ENCODE measurements around the gene LTO1.

LTO1 gene

DNA sequence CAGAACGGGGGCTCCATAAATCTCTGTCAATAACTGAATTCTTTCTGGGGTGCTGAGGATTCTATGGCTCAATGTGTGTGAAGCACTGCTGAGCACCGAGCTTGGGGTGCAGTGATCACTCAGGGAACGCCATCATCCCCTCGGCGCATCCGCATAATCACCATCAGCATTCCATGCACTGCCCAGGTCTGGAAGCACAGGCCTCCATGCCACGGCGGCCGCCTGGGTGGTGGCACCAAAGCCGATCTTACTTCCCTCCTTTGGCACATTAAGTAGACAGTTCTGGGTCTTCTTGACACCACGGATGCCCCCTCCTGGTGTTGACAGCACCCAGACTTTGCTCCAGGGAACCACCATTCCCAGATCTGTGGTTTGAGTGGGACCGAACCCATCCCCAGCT lies 15.6 kb downstream of the LTO1 start:
- Histone ChIP-seq H3K36me3 (ENCODE audit: control insufficient read depth in 4 of 4, insufficient read depth in 4 of 4, low read length in 3 of 4) (peaks cover 0 to 7% (median 5%) of the 10 kb centered on the region in 4 experiments), H3K27ac (ENCODE audit: insufficient read depth in 1 of 2, low read depth in 1 of 2, low read length in 2 of 2, poor library complexity in 1 of 2, severe bottlenecking in 2 of 2) (no peak overlapping the region), H3K9me3 (ENCODE audit: control extremely low read depth in 1 of 5, control insufficient read depth in 4 of 5, insufficient read depth in 2 of 5, low read depth in 1 of 5, low read length in 4 of 5) (no peaks in the 10 kb centered on the region), H3K4me3 (ENCODE audit: control insufficient read depth in 1 of 7, extremely low read depth in 1 of 7, insufficient read depth in 4 of 7, low read depth in 2 of 7, low read length in 6 of 7) (no peak overlapping the region), H3K27me3 (replicated peaks in 2 of 5; ENCODE audit: control insufficient read depth in 4 of 5, insufficient read depth in 5 of 5, low read length in 4 of 5) (no peaks in the 10 kb centered on the region), H3K4me1 (ENCODE audit: control extremely low read depth in 1 of 4, control insufficient read depth in 4 of 4, insufficient read depth in 4 of 4, low read length in 3 of 4) (peaks cover 0 to 14% (median 3%) of the 10 kb centered on the region in 4 experiments)
- DNase-seq, result no peak
- ChIA-PET CTCF (interaction anchor here (1.3 to 5.2 kb wide), 3 partner anchors 11 to 558 kb away, joined by 3 to 38 read pairs (median 5); no protein-coding TSS in a partner anchor), POLR2A (no interaction called here)
- 97% methylated on average over 10 of the region's 12 CpGs for WGBS (ENCODE audit: insufficient coverage)

GRCh38 chr11:69658626-69659450 lies 16.3 kb downstream of the LTO1 start:
- 97% methylated on average over 17 of the region's 18 CpGs for WGBS (ENCODE audit: insufficient coverage)
- Histone ChIP-seq H3K36me3 (ENCODE audit: control insufficient read depth in 4 of 4, insufficient read depth in 4 of 4, low read length in 3 of 4) (peaks cover 0 to 3% (median 0%) of the 10 kb centered on the region in 4 experiments), H3K27ac (ENCODE audit: insufficient read depth in 1 of 2, low read depth in 1 of 2, low read length in 2 of 2, poor library complexity in 1 of 2, severe bottlenecking in 2 of 2) (no peak overlapping the region), H3K9me3 (ENCODE audit: control extremely low read depth in 1 of 5, control insufficient read depth in 4 of 5, insufficient read depth in 2 of 5, low read depth in 1 of 5, low read length in 4 of 5) (no peaks in the 10 kb centered on the region), H3K27me3 (replicated peaks in 2 of 5; ENCODE audit: control insufficient read depth in 4 of 5, insufficient read depth in 5 of 5, low read length in 4 of 5) (no peaks in the 10 kb centered on the region), H3K4me1 (ENCODE audit: control extremely low read depth in 1 of 4, control insufficient read depth in 4 of 4, insufficient read depth in 4 of 4, low read length in 3 of 4) (peaks cover 0 to 14% (median 3%) of the 10 kb centered on the region in 4 experiments), H3K4me3 (ENCODE audit: control insufficient read depth in 1 of 7, extremely low read depth in 1 of 7, insufficient read depth in 4 of 7, low read depth in 2 of 7, low read length in 6 of 7) (no peak overlapping the region)
- POLR2A ChIA-PET, result no interaction called here
- no peak for DNase-seq
- CTCF ChIA-PET, result interaction anchor here (0.9 to 5.2 kb wide), 3 partner anchors 9 to 15 kb away, joined by 3 to 38 read pairs (median 5); no protein-coding TSS in a partner anchor

GRCh38 chr11:69657911-69658625 lies 17.1 kb downstream of the LTO1 start:
- H3K36me3 ChIP-seq (ENCODE audit: control insufficient read depth in 4 of 4, insufficient read depth in 4 of 4, low read length in 3 of 4), result peaks cover 0 to 3% (median 0%) of the 10 kb centered on the region in 4 experiments
- H3K27me3 ChIP-seq (replicated peaks in 2 of 5; ENCODE audit: control insufficient read depth in 4 of 5, insufficient read depth in 5 of 5, low read length in 4 of 5), result no peaks in the 10 kb centered on the region
- H3K4me3 ChIP-seq (ENCODE audit: control insufficient read depth in 1 of 7, extremely low read depth in 1 of 7, insufficient read depth in 4 of 7, low read depth in 2 of 7, low read length in 6 of 7), result no peak overlapping the region
- no peak overlapping the region for H3K27ac ChIP-seq (ENCODE audit: insufficient read depth in 1 of 2, low read depth in 1 of 2, low read length in 2 of 2, poor library complexity in 1 of 2, severe bottlenecking in 2 of 2)
- ChIA-PET POLR2A (no interaction called here), CTCF (interaction anchor here (0.9 to 5.2 kb wide), 3 partner anchors 10 to 14 kb away, joined by 3 to 38 read pairs (median 5); no protein-coding TSS in a partner anchor)
- H3K4me1 ChIP-seq (ENCODE audit: control extremely low read depth in 1 of 4, control insufficient read depth in 4 of 4, insufficient read depth in 4 of 4, low read length in 3 of 4), result peaks cover 0 to 14% (median 3%) of the 10 kb centered on the region in 4 experiments
- no peaks in the 10 kb centered on the region for H3K9me3 ChIP-seq (ENCODE audit: control extremely low read depth in 1 of 5, control insufficient read depth in 4 of 5, insufficient read depth in 2 of 5, low read depth in 1 of 5, low read length in 4 of 5)
- WGBS (ENCODE audit: insufficient coverage), result 92% methylated on average over 26 of the region's 27 CpGs
- no peak for DNase-seq

DNA sequence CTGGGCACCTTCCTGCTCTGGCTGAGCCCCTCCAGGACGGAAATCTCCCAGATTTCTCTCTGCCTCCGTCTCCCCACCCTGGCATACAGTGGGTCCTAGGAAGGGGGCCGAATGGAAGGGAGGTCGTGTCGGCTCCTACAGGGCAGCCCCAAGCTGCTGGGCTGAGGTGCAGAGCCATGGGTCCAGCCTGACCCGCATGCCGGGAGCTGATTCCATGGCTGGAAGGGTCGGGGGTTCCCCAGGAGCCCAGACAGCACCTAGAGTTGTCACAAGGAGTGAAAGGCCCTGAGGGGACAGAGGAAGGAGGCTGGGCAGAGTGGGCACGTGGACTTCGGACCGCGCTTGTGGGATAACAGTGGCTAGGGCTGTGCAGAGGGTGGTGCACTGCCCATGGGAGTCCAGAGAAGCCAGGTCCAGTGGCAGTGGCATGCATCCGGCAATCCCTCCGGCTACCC lies 17.7 kb downstream of the LTO1 start:
- Histone ChIP-seq H3K4me1 (ENCODE audit: control extremely low read depth in 1 of 4, control insufficient read depth in 4 of 4, insufficient read depth in 4 of 4, low read length in 3 of 4) (peaks cover 0 to 11% (median 2%) of the 10 kb centered on the region in 4 experiments), H3K9me3 (ENCODE audit: control extremely low read depth in 1 of 5, control insufficient read depth in 4 of 5, insufficient read depth in 2 of 5, low read depth in 1 of 5, low read length in 4 of 5) (no peaks in the 10 kb centered on the region), H3K27ac (ENCODE audit: insufficient read depth in 1 of 2, low read depth in 1 of 2, low read length in 2 of 2, poor library complexity in 1 of 2, severe bottlenecking in 2 of 2) (no peak overlapping the region), H3K36me3 (ENCODE audit: control insufficient read depth in 4 of 4, insufficient read depth in 4 of 4, low read length in 3 of 4) (no peaks in the 10 kb centered on the region), H3K27me3 (replicated peaks in 2 of 5; ENCODE audit: control insufficient read depth in 4 of 5, insufficient read depth in 5 of 5, low read length in 4 of 5) (no peaks in the 10 kb centered on the region), H3K4me3 (ENCODE audit: control insufficient read depth in 1 of 7, extremely low read depth in 1 of 7, insufficient read depth in 4 of 7, low read depth in 2 of 7, low read length in 6 of 7) (no peak overlapping the region)
- ChIA-PET POLR2A (no interaction called here), CTCF (interaction anchor here (1.8 kb wide), 1 partner anchor 13 kb away, joined by 14 read pairs; no protein-coding TSS in a partner anchor)
- WGBS (ENCODE audit: insufficient coverage), result 98% methylated on average over 12 of the region's 14 CpGs
- DNase-seq, result no peak

DNA sequence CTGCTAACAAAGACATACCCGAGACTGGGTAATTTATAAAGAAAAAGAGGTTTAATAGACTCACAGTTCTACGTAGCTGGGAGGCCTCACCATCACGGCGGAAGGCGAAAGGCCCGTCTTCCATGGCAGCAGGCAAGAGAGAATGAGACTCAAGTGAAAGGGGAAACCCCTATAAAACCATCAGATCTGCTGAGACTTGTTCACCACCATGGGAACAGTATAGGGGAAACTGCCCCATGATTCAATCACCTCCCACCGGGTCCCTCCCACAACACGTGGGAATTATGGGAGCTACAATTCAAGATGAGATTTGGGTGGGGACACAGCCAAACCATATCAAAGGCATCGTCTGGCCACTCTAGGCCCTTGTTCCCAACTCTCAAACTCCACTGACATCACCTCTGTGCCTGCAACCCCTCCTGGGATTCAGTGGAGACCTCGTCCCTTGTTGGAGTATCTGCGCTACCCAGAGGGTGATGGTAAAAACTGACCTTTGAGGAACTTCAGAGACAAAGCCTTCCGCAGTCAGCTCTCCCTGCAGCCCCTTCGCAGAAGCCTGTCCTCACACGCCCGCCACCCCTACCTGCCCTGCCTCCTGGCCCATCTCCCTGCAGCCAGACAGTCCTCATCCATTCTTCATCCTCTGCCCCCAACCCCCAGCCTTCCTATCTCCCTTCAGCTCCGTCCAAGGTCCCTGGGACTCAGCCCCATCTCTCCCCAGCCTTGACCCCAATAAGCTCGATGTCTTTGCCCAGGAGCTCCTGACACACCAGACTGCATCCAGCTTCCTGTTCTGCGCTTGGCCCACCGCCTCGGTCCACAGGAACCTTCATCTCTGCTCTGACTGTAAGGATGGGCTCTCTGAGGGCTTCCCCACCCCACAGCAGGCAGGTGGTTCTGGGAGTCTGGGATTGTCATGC lies 18.4 kb downstream of the LTO1 start:
- H3K36me3 ChIP-seq (ENCODE audit: control insufficient read depth in 4 of 4, insufficient read depth in 4 of 4, low read length in 3 of 4), result no peaks in the 10 kb centered on the region
- peaks cover 0 to 4% (median 0%) of the 10 kb centered on the region in 4 experiments for H3K4me1 ChIP-seq (ENCODE audit: control extremely low read depth in 1 of 4, control insufficient read depth in 4 of 4, insufficient read depth in 4 of 4, low read length in 3 of 4)
- H3K4me3 ChIP-seq (ENCODE audit: control insufficient read depth in 1 of 7, extremely low read depth in 1 of 7, insufficient read depth in 4 of 7, low read depth in 2 of 7, low read length in 6 of 7), result no peak overlapping the region
- H3K27ac ChIP-seq (ENCODE audit: insufficient read depth in 1 of 2, low read depth in 1 of 2, low read length in 2 of 2, poor library complexity in 1 of 2, severe bottlenecking in 2 of 2), result no peak overlapping the region
- H3K27me3 ChIP-seq (replicated peaks in 2 of 5; ENCODE audit: control insufficient read depth in 4 of 5, insufficient read depth in 5 of 5, low read length in 4 of 5), result no peaks in the 10 kb centered on the region
- CTCF ChIA-PET, result interaction anchor here (1.5 to 1.8 kb wide), 3 partner anchors 12 to 551 kb away, joined by 3 to 14 read pairs (median 3); no protein-coding TSS in a partner anchor
- POLR2A ChIA-PET, result no interaction called here
- H3K9me3 ChIP-seq (ENCODE audit: control extremely low read depth in 1 of 5, control insufficient read depth in 4 of 5, insufficient read depth in 2 of 5, low read depth in 1 of 5, low read length in 4 of 5), result no peaks in the 10 kb centered on the region
- WGBS (ENCODE audit: insufficient coverage), result 94% methylated on average over 19 of the region's 20 CpGs
- DNase-seq, result no peak

DNA sequence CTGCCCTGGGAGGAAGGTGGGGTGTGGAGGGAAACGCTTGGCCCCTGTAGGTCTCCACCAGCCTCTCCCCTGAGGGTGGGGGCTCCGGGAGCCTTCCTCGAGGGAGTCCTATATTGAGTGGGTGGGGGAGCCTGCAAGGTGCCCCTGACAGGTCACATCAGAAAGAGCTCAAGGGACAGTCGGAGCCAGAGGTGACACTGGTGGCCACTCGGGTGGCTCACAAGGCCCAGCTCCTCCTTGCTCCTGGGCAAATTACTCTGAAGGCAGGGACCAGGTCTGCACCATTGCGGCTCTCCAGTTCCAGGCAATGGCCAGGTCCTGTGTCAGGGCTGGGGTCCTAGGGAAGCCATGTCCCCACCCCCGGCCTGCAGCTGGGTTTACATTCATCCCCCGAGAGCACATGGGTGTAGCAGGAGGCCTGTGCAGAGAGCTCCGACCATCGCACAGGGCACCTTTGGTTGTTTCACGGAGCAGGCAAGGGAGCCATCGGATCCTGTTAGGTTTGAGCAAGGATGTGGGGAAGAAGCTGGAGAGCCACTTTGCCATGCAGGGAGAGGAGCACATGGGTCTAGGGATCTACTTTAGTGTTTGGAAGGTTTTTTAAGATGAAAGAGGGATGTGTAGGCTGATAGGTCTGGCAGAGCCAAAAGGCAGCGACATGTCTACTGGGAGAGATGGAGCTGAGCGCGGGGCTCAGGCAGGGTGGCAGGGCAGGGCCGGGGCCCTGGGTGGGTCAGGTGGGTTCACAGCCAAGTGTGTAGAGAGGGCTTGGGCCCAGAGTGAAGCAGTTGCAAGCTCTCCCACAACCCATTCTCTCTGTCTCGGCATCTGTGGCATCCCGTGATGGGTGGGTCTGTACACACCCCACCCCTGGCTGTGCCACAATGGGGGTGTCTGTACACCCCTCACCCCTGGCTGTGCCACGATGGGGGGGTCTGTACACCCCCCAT lies 19.4 kb downstream of the LTO1 start:
- Histone ChIP-seq H3K9me3 (ENCODE audit: control extremely low read depth in 1 of 5, control insufficient read depth in 4 of 5, insufficient read depth in 2 of 5, low read depth in 1 of 5, low read length in 4 of 5) (no peaks in the 10 kb centered on the region), H3K4me3 (ENCODE audit: control insufficient read depth in 1 of 7, extremely low read depth in 1 of 7, insufficient read depth in 4 of 7, low read depth in 2 of 7, low read length in 6 of 7) (no peak overlapping the region), H3K4me1 (ENCODE audit: control extremely low read depth in 1 of 4, control insufficient read depth in 4 of 4, insufficient read depth in 4 of 4, low read length in 3 of 4) (no peaks in the 10 kb centered on the region), H3K27me3 (replicated peaks in 2 of 5; ENCODE audit: control insufficient read depth in 4 of 5, insufficient read depth in 5 of 5, low read length in 4 of 5) (no peaks in the 10 kb centered on the region), H3K36me3 (ENCODE audit: control insufficient read depth in 4 of 4, insufficient read depth in 4 of 4, low read length in 3 of 4) (no peaks in the 10 kb centered on the region), H3K27ac (ENCODE audit: insufficient read depth in 1 of 2, low read depth in 1 of 2, low read length in 2 of 2, poor library complexity in 1 of 2, severe bottlenecking in 2 of 2) (no peak overlapping the region)
- ChIA-PET CTCF (interaction anchor here (1.2 to 1.8 kb wide), 5 partner anchors 11 to 556 kb away, joined by 3 to 14 read pairs (median 3); no protein-coding TSS in a partner anchor), POLR2A (no interaction called here)
- no peak for DNase-seq
- WGBS (ENCODE audit: insufficient coverage), result 98% methylated on average over 19 of the region's 19 CpGs

Data from common myeloid progenitor, CD34-positive (primary cell).